ENCODE data around the gene HIVEP3. TPM values are rescaled to one million over a fixed set of nuclear protein-coding genes. Genes with fewer than 3 reads are reported as not detected.
A peak's percentile ranks its signal among the peaks of the same experiment; 100 is the strongest.

The HIVEP3 gene
- total RNA-seq, 1 donor from 2014 or later, result 73.9 TPM

- no peak for DNase-seq
- H3K36me3 Mint-ChIP-seq (ENCODE audit: low read depth), result peaks cover 80% of the 10 kb centered on the region
- intact Hi-C loops (cut with micrococcal nuclease), result no loop called here
- peaks cover 39% of the 10 kb centered on the region for H3K9me3 Mint-ChIP-seq
- peak overlapping the region; percentile 79 for H3K27ac Mint-ChIP-seq
- H3K27me3 Mint-ChIP-seq, result no peaks in the 10 kb centered on the region
- H3K4me3 Mint-ChIP-seq, result no peak overlapping the region
- peaks cover 18% of the 10 kb centered on the region for H3K4me1 Mint-ChIP-seq
These were observed 389.8 kb downstream of the HIVEP3 start for GRCh38 chr1:41528726-41529605.

GRCh38 chr1:41528106-41528505, 390.6 kb downstream of the HIVEP3 start:
- peaks cover 18% of the 10 kb centered on the region for H3K4me1 Mint-ChIP-seq
- H3K27me3 Mint-ChIP-seq, result no peaks in the 10 kb centered on the region
- intact Hi-C loops (cut with micrococcal nuclease), result no loop called here
- H3K36me3 Mint-ChIP-seq (ENCODE audit: low read depth), result peaks cover 77% of the 10 kb centered on the region
- H3K27ac Mint-ChIP-seq, result peak overlapping the region; percentile 53
- H3K9me3 Mint-ChIP-seq, result peaks cover 35% of the 10 kb centered on the region
- DNase-seq, result no peak
- H3K4me3 Mint-ChIP-seq, result no peak overlapping the region

GRCh38 chr1:41526956-41527561, 391.7 kb downstream of the HIVEP3 start:
- intact Hi-C loops (cut with micrococcal nuclease), result no loop called here
- Mint-ChIP-seq H3K36me3 (ENCODE audit: low read depth) (peaks cover 79% of the 10 kb centered on the region), H3K4me1 (peaks cover 19% of the 10 kb centered on the region), H3K4me3 (no peak overlapping the region), H3K27me3 (no peaks in the 10 kb centered on the region), H3K27ac (peak overlapping the region; percentile 75), H3K9me3 (peaks cover 35% of the 10 kb centered on the region)
- no peak for DNase-seq

- Mint-ChIP-seq H3K4me1 (peaks cover 19% of the 10 kb centered on the region), H3K36me3 (ENCODE audit: low read depth) (peaks cover 74% of the 10 kb centered on the region), H3K9me3 (peaks cover 33% of the 10 kb centered on the region), H3K27ac (no peak overlapping the region), H3K4me3 (no peak overlapping the region), H3K27me3 (no peaks in the 10 kb centered on the region)
- intact Hi-C loops (cut with micrococcal nuclease), result no loop called here
- DNase-seq, result no peak
These were observed 392.7 kb downstream of the HIVEP3 start for GRCh38 chr1:41525891-41526587.

GRCh38 chr1:41524676-41525675, 393.7 kb downstream of the HIVEP3 start:
- H3K36me3 Mint-ChIP-seq (ENCODE audit: low read depth), result peaks cover 70% of the 10 kb centered on the region
- H3K27ac Mint-ChIP-seq, result peak overlapping the region; percentile 15
- intact Hi-C loops (cut with micrococcal nuclease), result no loop called here
- peaks cover 23% of the 10 kb centered on the region for H3K9me3 Mint-ChIP-seq
- H3K4me1 Mint-ChIP-seq, result peaks cover 13% of the 10 kb centered on the region
- H3K4me3 Mint-ChIP-seq, result no peak overlapping the region
- H3K27me3 Mint-ChIP-seq, result no peaks in the 10 kb centered on the region
- no peak for DNase-seq

- H3K9me3 Mint-ChIP-seq, result peaks cover 15% of the 10 kb centered on the region
- no peak overlapping the region for H3K4me3 Mint-ChIP-seq
- peaks cover 67% of the 10 kb centered on the region for H3K36me3 Mint-ChIP-seq (ENCODE audit: low read depth)
- no peak overlapping the region for H3K27ac Mint-ChIP-seq
- intact Hi-C loops (cut with micrococcal nuclease), result no loop called here
- H3K27me3 Mint-ChIP-seq, result no peaks in the 10 kb centered on the region
- DNase-seq, result no peak
- H3K4me1 Mint-ChIP-seq, result peaks cover 9% of the 10 kb centered on the region
These were observed 394.6 kb downstream of the HIVEP3 start for GRCh38 chr1:41523949-41524675.

- intact Hi-C loops (cut with micrococcal nuclease), result no loop called here
- Mint-ChIP-seq H3K27me3 (no peaks in the 10 kb centered on the region), H3K36me3 (ENCODE audit: low read depth) (peaks cover 66% of the 10 kb centered on the region), H3K4me3 (no peak overlapping the region), H3K27ac (peak overlapping the region; percentile 40), H3K9me3 (peaks cover 13% of the 10 kb centered on the region), H3K4me1 (peaks cover 6% of the 10 kb centered on the region)
- no peak for DNase-seq
These were observed 395.7 kb downstream of the HIVEP3 start for GRCh38 chr1:41523071-41523470.

GRCh38 chr1:41521766-41522165, 397.0 kb downstream of the HIVEP3 start:
- Mint-ChIP-seq H3K27me3 (no peaks in the 10 kb centered on the region), H3K27ac (no peak overlapping the region), H3K9me3 (peaks cover 2% of the 10 kb centered on the region), H3K4me1 (peaks cover 6% of the 10 kb centered on the region), H3K4me3 (no peak overlapping the region), H3K36me3 (ENCODE audit: low read depth) (peaks cover 64% of the 10 kb centered on the region)
- no peak for DNase-seq
- intact Hi-C loops (cut with micrococcal nuclease), result no loop called here

GRCh38 chr1:41520951-41521752, 397.6 kb downstream of the HIVEP3 start:
- intact Hi-C loops (cut with micrococcal nuclease), result no loop called here
- Mint-ChIP-seq H3K36me3 (ENCODE audit: low read depth) (peaks cover 61% of the 10 kb centered on the region), H3K27ac (no peak overlapping the region), H3K9me3 (no peaks in the 10 kb centered on the region), H3K4me1 (peaks cover 8% of the 10 kb centered on the region), H3K4me3 (no peak overlapping the region), H3K27me3 (no peaks in the 10 kb centered on the region)
- no peak for DNase-seq

GRCh38 chr1:41519667-41520066, 399.1 kb downstream of the HIVEP3 start:
- Mint-ChIP-seq H3K4me3 (no peak overlapping the region), H3K9me3 (no peaks in the 10 kb centered on the region), H3K27ac (no peak overlapping the region), H3K4me1 (peaks cover 8% of the 10 kb centered on the region), H3K36me3 (ENCODE audit: low read depth) (peaks cover 58% of the 10 kb centered on the region), H3K27me3 (no peaks in the 10 kb centered on the region)
- no peak for DNase-seq
- intact Hi-C loops (cut with micrococcal nuclease), result loop anchor here (10.0 kb wide), 2 partner anchors 375 to 655 kb away; no protein-coding TSS in a partner anchor

- H3K4me3 Mint-ChIP-seq, result no peak overlapping the region
- intact Hi-C loops (cut with micrococcal nuclease), result loop anchor here (10.0 kb wide), 2 partner anchors 376 to 656 kb away; no protein-coding TSS in a partner anchor
- DNase-seq, result no peak
- H3K36me3 Mint-ChIP-seq (ENCODE audit: low read depth), result peaks cover 57% of the 10 kb centered on the region
- H3K27ac Mint-ChIP-seq, result no peak overlapping the region
- no peaks in the 10 kb centered on the region for H3K27me3 Mint-ChIP-seq
- H3K4me1 Mint-ChIP-seq, result peaks cover 7% of the 10 kb centered on the region
- H3K9me3 Mint-ChIP-seq, result no peaks in the 10 kb centered on the region
These were observed 400.3 kb downstream of the HIVEP3 start for GRCh38 chr1:41518471-41518870.

- H3K4me1 Mint-ChIP-seq, result peaks cover 5% of the 10 kb centered on the region
These were observed 401.7 kb downstream of the HIVEP3 start for GRCh38 chr1:41517062-41517438.

More at GRCh38 chr1:41517062-41517438, 401.7 kb downstream of the HIVEP3 start:
- intact Hi-C loops (cut with micrococcal nuclease), result loop anchor here (10.0 kb wide), 2 partner anchors 378 to 658 kb away; no protein-coding TSS in a partner anchor
- Mint-ChIP-seq H3K9me3 (no peaks in the 10 kb centered on the region), H3K4me3 (no peak overlapping the region), H3K27me3 (no peaks in the 10 kb centered on the region), H3K27ac (peak overlapping the region; percentile 58), H3K36me3 (ENCODE audit: low read depth) (peaks cover 52% of the 10 kb centered on the region)
- DNase-seq, result no peak
